DMS53 treated with DMSO at 0.1 percent for 48 hours (cell line): ENCODE data around the gene NCOA4.
A peak's percentile ranks its signal among the peaks of the same experiment; 100 is the strongest.
"Not testable (repeated sequence)": the region's sequence is repeated elsewhere in the genome, so short reads cannot be mapped to it uniquely, and the experiment has no call there.

Source experiments
- DNase-seq: peaks from one replicate; lab custom pipeline; 2025; ENCODE audit not compliant: unreplicated experiment; lab: John Stamatoyannopoulos, UW

NCOA4 gene

DNA sequence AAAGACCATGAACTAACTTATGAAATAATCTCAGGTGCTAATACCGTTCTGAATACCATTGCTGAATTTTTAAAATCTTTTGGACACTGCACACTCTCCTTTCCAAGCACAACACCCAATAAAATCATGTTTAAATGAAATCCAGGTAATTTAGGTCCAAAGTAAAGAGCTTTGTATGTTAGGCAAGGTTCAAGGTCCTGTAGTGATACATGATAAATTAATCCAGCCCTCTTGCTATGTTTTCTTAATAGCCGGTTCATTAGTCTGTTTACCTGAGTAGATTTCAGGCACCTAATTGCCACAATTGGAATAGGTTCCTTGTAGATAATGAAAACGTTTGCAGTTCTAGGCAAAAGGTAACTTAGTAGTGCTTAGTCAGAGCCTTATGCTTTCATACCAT is 44.8 kb downstream of the NCOA4 start:
- not testable (repeated sequence) for DNase-seq

DNA sequence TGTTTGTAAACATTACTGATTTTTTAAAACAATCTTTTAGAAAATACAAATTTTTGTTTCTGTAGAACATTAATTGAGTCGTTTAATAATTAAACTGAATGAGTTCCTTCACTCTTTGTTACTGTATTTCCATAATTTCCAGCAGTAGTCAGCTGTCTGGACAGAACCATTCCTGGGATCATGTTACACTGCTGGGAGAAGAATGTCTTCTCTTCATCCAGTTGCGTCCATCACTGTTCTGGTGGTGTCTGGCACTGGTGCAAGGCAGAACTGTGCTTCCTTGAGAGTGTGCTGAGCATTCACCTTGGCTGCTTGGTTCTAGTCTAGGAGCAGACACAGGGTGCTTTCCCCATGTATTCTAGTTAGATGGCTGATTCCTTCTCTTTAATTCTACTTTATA is 46.0 kb downstream of the NCOA4 start:
- not testable (repeated sequence) for DNase-seq

DNA sequence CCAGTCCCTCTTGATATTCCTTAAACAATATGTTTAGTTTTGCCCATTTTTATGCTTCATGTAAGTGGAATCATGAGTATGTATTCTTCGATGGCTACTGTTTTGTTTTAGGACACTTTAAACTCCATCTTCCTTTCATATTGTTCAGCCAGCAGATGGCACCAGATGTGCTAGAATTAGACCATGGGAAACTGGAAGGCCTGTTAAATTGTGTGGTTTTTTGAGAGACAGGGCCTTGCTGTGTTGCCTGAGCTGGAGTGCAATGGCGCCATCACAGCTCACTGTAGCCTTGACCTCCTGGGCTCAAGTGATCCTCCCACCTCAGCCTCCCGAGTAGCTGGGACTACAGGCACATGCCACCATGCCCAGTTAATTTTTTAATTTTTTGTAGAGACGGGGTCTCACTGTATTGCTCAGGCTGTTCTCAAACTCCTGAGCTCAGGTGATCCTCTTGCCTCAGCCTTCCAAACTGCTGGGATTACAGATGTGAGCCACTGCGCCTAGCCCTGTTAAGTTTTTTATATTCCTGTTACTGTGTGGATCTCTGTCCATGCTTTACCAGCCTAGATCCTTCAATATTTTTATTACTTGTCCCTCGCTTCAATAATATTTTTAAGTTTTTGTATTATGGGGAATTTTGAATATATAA is 46.8 kb downstream of the NCOA4 start:
- peak; percentile 16 for DNase-seq

DNA sequence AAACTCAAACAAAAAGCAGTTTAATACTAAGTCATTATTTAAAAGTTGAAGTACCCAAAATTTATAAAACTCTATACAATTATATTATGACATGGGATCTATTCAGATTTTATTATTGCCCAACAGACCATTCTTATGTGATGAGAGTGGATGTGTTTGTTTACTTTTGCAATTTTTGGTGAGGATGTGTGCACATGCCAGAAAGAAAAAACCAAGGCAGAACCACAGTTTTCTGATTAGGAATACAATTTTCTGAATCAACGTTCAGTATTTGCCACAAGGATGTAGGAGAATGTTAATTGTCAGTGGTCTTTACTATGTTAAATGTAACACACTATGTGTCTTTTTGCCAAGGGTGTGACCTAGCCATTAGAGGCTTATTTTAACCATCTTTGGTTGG is 49.1 kb downstream of the NCOA4 start:
- not testable (repeated sequence) for DNase-seq

DNA sequence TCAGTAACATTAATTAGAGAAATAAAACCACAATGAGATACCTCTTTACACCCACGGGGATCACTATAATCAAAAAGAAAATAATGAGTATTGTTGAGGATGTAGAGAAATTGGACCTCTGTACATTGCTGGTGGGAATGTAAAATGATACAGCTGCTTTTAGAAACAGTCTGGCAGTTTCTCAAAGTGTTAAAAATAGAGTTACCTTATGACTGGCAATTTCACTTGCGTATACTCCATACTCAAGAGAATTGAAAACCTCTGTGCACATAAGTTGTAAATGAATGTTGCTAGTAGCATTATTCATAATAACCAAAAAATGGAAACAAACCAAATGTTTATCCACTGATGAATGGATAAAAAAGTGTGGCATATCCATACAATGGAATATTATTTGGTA is 51.9 kb downstream of the NCOA4 start:
- not testable (repeated sequence) for DNase-seq

DNA sequence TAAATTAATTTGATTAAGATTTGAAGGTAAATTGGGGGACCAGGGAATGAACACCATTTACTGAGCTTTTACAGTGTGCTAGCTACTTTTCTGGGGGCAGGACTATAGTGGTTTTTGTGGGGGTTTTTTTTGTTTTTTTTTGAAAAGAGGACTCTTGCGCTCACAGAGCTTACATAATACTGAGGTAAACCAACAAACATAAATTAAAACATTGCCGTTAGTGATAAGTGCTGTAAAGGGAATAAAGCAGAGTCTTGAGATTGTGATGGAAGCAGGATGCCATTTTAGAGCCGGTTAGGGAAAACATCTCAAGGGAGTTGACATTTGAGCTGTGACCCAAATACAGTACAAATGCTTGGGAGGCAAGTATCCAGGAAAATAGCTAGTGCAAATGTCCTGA is 56.4 kb downstream of the NCOA4 start:
- not testable (repeated sequence) for DNase-seq

DNA sequence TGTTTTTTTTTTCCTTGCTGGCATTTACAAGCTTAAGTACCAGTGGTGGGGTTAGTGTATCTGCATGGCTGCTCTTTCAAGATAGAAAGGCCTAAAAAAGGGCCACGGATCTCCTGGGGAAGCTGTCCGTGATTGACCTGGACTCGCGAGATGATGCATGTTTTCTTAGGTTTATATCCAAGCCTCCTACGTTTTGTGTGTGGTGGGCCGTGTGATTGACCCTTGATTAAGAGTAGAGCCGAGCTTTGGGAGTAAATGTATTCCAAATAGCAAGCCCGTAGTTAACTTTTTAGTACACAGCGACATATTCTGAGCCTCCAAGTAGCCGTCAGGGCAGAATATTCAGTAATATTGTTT is 57.6 kb downstream of the NCOA4 start:
- DNase-seq, result not testable (repeated sequence)

DNA sequence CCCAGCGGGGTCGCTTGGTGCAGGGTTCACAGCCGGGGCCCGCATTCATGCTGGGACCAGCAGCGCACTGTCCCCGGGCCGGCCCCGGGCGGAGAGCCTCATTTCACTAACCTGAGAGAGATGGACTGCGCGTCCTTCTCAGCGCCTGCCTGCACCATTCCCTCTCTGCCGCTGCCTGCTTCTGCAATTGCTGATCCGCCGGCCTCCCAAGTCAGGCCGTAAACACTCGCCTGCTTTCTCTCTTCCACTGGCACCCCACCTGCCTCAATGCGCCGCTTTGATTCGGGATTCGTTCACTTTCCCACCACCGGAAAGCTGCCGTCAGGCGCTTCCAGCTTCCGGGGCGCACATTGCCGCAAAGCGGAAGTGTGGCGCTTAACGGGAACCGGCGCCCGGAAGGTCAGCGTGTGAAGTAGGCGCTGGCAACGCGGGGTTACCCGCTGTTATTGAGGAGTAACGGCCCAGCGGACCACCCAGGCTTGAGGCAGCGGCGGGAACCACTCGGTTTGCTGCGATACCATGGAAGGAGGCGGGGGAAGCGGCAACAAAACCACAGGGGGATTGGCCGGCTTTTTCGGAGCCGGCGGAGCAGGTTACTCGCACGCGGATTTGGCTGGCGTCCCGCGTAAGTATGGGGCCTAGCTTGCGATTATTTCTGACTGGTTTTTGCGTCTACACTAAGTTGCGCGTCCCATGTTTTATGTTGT is 58.2 kb downstream of the NCOA4 start, which contains the start of gene TIMM23:
Gene TIMM23, plus strand, starts transcription at position 384 of the 707 bp plus-strand sequence. Its CDS starts 136 bp downstream, at position 520.
- DNase-seq, result peak; percentile 58

DNA sequence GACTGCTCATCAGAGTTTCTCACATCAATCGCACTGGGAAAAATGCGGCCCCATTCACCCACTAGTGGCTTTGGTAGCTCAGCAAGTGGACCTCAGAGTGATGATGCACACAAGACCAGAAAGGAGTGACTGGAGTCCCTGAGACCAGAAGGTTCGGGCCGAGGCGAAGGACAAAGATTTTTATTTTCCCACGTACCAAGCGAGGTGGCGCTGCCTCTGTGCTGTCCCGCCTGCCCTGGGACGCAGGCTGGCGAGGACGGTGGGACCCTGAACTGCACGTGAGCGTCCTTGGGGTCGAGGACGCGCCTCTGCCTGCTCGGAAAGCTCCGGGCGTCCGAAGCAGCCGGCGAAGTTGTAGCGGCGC is 58.7 kb downstream of the NCOA4 start:
- not testable (repeated sequence) for DNase-seq

DNA sequence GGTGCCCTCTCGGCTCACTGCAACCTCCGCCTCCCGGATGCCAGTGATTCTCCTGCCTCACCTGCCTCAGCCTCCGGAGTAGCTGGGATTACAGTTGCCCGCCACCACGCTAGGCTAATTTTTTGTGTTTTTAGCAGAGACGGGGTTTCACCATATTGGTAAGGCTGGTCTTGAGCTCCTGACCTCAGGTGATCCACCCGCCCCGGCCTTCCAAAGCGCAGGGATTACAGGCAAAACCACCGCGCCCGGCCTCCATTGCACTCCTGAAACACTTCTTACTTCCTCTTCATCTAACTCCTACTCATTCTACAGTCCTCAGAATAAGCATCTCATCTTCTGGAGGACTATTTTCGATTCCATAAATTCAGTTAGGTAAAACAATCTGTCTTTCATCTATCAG is 59.4 kb downstream of the NCOA4 start:
- DNase-seq, result not testable (repeated sequence)

DNA sequence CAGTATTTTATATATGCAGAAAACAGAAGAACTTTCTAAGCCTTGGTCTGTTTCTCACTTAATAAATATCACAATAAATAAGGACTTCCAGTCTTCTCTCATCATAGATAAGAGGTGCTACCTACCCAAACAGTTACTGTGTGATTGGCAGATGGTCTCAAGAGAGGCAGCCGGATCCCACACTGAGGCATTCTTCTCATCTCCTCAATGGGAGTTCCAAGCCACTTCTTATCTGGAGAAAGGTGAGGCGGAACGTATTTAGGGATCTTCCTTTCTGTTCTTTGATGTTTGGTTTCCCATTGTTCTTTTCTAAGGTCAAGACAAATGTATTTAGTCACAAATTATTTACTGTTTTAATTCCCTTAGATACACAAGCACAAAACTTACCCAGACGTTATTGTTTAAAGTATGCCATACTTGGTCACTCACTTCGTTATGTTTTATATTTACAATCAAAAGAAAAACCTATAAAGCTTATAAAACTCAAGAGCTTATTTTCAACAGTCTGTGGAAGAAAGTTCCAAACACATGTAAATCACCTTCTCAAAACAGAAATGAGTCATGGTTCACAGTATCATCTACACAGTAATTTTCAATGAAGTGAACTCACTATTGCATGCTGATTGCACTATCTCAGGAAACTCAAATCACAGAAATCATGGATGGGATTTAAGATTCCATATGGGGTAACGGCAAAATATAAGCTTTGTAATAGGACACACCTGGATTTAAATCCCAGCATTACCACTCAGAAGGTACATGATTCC is 67.6 kb downstream of the NCOA4 start:
- DNase-seq, result not testable (repeated sequence)

DNA sequence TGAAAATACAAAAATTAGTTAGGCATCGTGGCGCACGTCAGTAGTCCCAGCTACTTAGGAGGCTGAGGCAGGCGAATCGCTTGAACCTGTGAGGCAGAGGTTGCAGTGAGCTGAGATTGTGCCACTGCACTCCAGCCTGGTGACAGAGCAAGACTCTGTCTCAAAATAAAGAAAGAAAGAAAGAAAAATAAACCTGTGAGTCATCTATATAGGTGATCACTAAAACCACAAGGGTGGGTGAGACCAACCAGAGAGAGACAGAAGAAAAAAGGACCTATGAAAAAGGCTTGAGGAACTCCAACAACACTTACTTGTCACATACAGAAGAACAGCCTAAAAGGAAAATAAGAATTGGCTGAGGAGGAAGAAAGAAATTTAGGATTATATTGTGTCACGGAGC is 72.5 kb downstream of the NCOA4 start:
- DNase-seq, result not testable (repeated sequence)

DNA sequence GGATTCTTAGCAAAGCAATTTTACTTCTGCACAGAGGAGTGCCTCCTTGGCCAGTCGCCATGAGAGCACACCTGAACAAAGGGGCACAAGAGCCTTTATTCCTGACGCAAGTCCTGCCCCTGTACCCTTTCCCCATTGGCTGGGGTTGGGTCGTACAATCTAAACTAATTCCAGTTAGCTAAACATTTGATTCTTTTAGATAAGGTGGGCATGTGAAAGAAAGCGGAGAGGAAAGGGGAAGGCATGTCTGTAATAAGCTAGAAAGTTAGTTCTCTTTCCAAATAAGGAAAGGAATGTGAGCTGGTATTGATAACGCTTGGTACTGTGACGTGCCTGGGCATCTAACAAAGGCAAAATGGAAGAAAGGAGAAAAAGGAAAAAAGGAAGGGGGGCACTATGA is 73.8 kb downstream of the NCOA4 start:
- DNase-seq, result not testable (repeated sequence)
